ENCODE data around the gene PALMD.

- TF ChIP-seq GATA3 (IDR thresholded peaks at IDR 0.05; ENCODE audit: low read depth, low read length) (no peak), GATA2 (IDR thresholded peaks at IDR 0.05; ENCODE audit: low read depth, low read length) (no peak)
Measured at GRCh38 chr1:99676876-99677275, 31.0 kb downstream of the PALMD start.

Data from SH-SY5Y (cell line).